HCT116 (cell line): ENCODE results near the gene UPK3B.

Experiments used
- EZH2phosphoT487 ChIP-seq: fragments of 200-600 bp; IDR thresholded peaks from 2 replicates; pipeline ENCODE4 v1.6.1; 2018; ENCODE audit warnings: antibody characterized with exemption, borderline replicate concordance
- POLR2A ChIP-seq: IDR thresholded peaks from 2 replicates; pipeline ENCODE4 v1.7.0; 2011; ENCODE audit warnings: borderline replicate concordance; ENCODE audit not compliant: insufficient read depth, insufficient read length; ENCODE audit errors: extremely low read depth
- POLR2AphosphoS5 ChIP-seq: IDR thresholded peaks from 2 replicates; pipeline ENCODE4 v1.6.1; 2011; ENCODE audit warnings: mild to moderate bottlenecking, low read depth, low read length, moderate library complexity
- TCF7L2 ChIP-seq: IDR thresholded peaks from 2 replicates; pipeline ENCODE4 v1.7.0; 2011; ENCODE audit warnings: borderline replicate concordance, inconsistent platforms; ENCODE audit not compliant: insufficient read depth, insufficient read length; ENCODE audit errors: extremely low read depth

GRCh38 chr7:76509931-76510877 is at the start of gene UPK3B:
- no peak for TF ChIP-seq TCF7L2
- no peak for TF ChIP-seq POLR2A
- TF ChIP-seq EZH2phosphoT487, result no peak
- TF ChIP-seq POLR2AphosphoS5, result no peak; the same call in 1 of the 2 replicates
